ENCODE results near the gene SNRNP35.
"Not testable (repeated sequence)": the region's sequence is repeated elsewhere in the genome, so short reads cannot be mapped to it uniquely, and the experiment has no call there.

The SNRNP35 gene

DNA sequence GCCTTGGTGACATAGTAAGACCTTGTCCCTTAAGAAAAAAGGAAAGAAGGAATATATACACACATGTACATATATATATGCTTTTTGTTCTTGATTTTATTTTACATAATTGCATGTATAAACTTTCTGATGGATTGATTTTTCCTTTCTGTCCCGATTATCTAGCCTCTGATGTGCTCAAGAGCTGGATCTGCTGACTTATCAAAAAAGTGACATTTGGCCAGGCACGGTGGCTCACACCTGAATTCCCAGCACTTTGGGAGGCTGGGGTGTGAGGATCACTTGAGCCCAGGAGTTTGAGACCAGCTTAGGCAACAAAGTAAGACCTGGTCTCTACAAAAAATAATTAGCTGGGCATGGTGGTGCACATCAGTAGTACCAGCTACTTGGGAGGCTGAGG lies 12.0 kb downstream of the SNRNP35 start:
- no peak for DNase-seq (ENCODE audit: low read depth, low spot score)
- Histone ChIP-seq H3K4me3 (no peak overlapping the region), H3K36me3 (ENCODE audit: insufficient read depth, low read length) (peaks cover 29% of the 10 kb centered on the region), H3K27ac (no peak overlapping the region), H3K9ac (ENCODE audit: insufficient read length) (no peak overlapping the region), H3K9me3 (ENCODE audit: low read depth, low read length) (no peaks in the 10 kb centered on the region)
- no peak for TF ChIP-seq POLR2AphosphoS5 (IDR thresholded peaks at IDR 0.05; ENCODE audit: borderline replicate concordance, low read depth, low read length)
- no peak for TF ChIP-seq FOXP2 (optimal IDR thresholded peaks at IDR 0.05; ENCODE audit: control extremely low read depth, extremely low read length, insufficient read depth)
- TF ChIP-seq EZH2 (IDR thresholded peaks at IDR 0.05), result no peak

DNA sequence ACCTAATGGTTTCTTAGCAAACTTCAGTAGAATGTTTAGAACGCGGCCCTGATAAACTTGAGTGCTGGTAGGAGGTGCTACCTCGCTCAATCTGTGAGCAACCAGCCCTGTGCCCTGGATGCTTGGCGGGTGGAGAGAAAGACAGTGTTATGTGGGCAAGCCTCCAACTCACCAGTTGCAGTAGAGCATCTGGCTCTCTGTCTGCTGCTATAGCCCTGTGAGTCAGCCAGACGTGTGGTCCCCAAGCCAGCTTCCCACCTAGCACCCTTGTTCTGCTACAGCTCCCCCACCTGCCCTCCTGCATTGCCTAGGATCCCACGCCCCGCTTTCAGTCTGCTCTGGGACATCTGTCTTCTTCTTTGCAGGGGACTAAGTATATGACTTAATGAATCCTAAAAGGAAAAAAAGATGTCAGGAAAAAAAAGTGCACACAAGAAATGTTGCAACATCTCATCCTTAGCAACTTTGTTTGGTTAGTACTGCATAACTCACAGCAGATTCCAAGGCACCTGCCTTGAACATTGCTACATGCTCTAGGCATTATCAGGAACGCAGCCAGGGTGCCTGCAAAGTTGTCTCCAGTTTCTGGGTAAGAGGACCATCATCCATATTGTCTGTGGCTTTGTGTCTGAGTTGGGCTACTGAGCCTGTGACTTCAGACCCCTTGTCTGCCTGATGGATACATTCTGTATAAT lies 13.6 kb downstream of the SNRNP35 start:
- no peaks in the 10 kb centered on the region for H3K9me3 ChIP-seq (ENCODE audit: low read depth, low read length)
- no peak for DNase-seq (ENCODE audit: low read depth, low spot score)
- peaks cover 17% of the 10 kb centered on the region for H3K36me3 ChIP-seq (ENCODE audit: insufficient read depth, low read length)
- H3K4me3 ChIP-seq, result no peak overlapping the region
- TF ChIP-seq POLR2AphosphoS5 (IDR thresholded peaks at IDR 0.05; ENCODE audit: borderline replicate concordance, low read depth, low read length), result no peak
- no peak for TF ChIP-seq FOXP2 (optimal IDR thresholded peaks at IDR 0.05; ENCODE audit: control extremely low read depth, extremely low read length, insufficient read depth)
- TF ChIP-seq EZH2 (IDR thresholded peaks at IDR 0.05), result no peak
- no peak overlapping the region for H3K27ac ChIP-seq
- no peak overlapping the region for H3K9ac ChIP-seq (ENCODE audit: insufficient read length)

DNA sequence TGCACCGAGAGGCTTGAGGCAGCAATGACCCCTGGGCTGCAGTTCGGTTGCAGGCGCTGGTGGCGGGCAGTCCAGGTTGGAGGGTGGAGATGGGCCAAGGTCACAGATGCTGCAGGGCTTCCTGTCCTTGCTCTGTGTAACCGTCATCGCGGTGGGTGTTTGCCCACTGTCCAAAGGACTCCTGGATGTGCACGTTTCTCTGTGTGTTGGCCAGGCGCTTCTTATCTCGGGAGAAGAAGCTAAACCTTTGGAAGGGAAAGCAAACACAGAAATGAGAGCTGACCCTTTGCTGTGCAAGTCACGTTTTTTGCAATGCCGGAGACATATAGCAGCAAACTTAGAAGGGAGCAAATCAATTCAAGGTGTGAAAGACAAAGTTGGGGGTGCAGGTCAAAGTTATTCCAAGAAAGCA lies 14.5 kb downstream of the SNRNP35 start:
- peaks cover 17% of the 10 kb centered on the region for H3K36me3 ChIP-seq (ENCODE audit: insufficient read depth, low read length)
- DNase-seq (ENCODE audit: low read depth, low spot score), result no peak
- H3K9ac ChIP-seq (ENCODE audit: insufficient read length), result no peak overlapping the region
- no peaks in the 10 kb centered on the region for H3K9me3 ChIP-seq (ENCODE audit: low read depth, low read length)
- H3K4me3 ChIP-seq, result no peak overlapping the region
- H3K27ac ChIP-seq, result no peak overlapping the region
- TF ChIP-seq FOXP2 (optimal IDR thresholded peaks at IDR 0.05; ENCODE audit: control extremely low read depth, extremely low read length, insufficient read depth) (no peak), POLR2AphosphoS5 (IDR thresholded peaks at IDR 0.05; ENCODE audit: borderline replicate concordance, low read depth, low read length) (no peak), EZH2 (IDR thresholded peaks at IDR 0.05) (no peak)

DNA sequence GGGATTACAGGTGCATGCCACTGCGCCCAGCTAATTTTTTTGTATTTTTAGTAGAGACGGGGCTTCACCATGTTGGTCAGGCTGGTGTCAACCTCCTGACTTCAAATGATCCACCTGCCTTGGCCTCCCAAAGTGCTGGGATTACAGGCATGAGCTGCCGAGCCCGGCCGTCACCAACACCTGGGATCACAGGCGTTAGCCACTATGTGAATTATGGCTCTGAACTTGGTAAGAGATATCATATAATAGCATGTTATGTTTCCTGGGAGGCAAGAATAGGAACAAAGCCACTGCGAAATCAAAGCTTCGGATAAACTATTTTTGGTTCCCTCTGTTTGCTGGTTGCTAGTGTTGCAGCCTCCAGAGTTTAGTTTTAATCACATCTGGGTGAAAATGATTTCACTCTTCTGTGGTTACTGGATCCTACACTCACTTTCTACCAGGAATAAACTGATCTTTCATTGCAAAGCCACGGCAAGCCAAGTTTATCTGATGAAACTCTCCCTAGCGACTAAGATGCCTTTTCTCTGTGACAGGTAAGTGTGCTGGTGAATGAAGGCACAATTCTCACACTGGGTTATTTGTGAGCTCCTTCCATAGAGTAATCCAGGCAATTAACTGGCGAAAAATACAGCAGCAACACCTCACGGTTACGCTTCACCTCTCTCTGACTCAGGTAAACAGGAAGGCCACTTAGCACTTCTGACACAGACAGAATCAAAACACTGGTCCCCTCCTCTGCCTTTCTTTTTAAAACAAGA lies 16.7 kb downstream of the SNRNP35 start:
- TF ChIP-seq EZH2 (IDR thresholded peaks at IDR 0.05) (no peak), POLR2AphosphoS5 (IDR thresholded peaks at IDR 0.05; ENCODE audit: borderline replicate concordance, low read depth, low read length) (no peak), FOXP2 (optimal IDR thresholded peaks at IDR 0.05; ENCODE audit: control extremely low read depth, extremely low read length, insufficient read depth) (no peak)
- Histone ChIP-seq H3K27ac (0 out of 2 replicates have a peak overlapping the region, but pooled peaks have one; percentile 8), H3K36me3 (ENCODE audit: insufficient read depth, low read length) (peaks cover 17% of the 10 kb centered on the region), H3K9ac (ENCODE audit: insufficient read length) (no peak overlapping the region), H3K4me3 (no peak overlapping the region), H3K9me3 (ENCODE audit: low read depth, low read length) (no peaks in the 10 kb centered on the region)
- no peak for DNase-seq (ENCODE audit: low read depth, low spot score)

DNA sequence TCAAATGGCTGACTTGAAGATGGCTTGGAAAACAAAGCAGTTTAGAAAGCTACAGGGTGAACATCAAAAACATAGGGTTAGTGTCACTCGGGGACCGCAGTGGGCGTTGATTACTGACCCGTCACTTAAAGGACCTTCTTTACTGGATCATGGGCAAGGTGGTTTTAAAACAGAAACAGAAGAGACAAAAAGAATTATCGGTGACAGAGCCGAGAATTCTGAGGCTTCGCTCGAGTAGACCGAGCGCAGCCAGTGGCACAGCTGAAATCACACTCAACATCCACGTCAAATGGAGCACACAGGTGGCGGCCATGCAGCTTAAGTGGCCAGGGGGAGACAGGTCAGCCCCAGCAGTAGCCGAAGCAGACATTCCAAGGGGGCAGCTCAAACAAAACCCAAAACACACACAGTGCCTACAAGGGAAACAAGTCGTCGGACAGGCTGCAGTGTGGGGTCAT lies 17.3 kb downstream of the SNRNP35 start:
- H3K9me3 ChIP-seq (ENCODE audit: low read depth, low read length), result no peaks in the 10 kb centered on the region
- H3K4me3 ChIP-seq, result no peak overlapping the region
- no peak overlapping the region for H3K9ac ChIP-seq (ENCODE audit: insufficient read length)
- H3K36me3 ChIP-seq (ENCODE audit: insufficient read depth, low read length), result peaks cover 17% of the 10 kb centered on the region
- no peak for DNase-seq (ENCODE audit: low read depth, low spot score)
- H3K27ac ChIP-seq, result no peak overlapping the region
- TF ChIP-seq FOXP2 (optimal IDR thresholded peaks at IDR 0.05; ENCODE audit: control extremely low read depth, extremely low read length, insufficient read depth) (no peak), EZH2 (IDR thresholded peaks at IDR 0.05) (no peak), POLR2AphosphoS5 (IDR thresholded peaks at IDR 0.05; ENCODE audit: borderline replicate concordance, low read depth, low read length) (no peak)

DNA sequence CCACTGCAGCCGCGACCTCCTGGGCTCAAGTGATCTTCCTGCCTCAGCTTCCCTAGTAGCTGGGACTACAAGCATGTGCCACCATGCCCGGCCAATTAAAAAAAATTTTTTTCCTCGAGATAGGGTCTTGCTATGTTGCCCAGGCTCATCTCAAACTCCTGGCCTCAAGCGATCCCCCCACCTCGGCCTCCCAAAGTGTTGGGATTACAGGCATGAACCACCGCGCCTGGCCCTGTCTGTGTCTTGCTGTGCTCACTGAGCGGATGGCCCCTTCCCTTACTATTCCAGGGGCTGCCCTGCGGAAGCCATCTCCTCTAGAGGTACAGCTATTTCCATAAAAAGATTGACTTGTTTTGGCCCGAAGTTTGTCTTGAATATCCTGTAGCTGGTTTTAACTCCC lies 20.1 kb downstream of the SNRNP35 start:
- Histone ChIP-seq H3K4me3 (no peak overlapping the region), H3K9me3 (ENCODE audit: low read depth, low read length) (no peaks in the 10 kb centered on the region), H3K9ac (ENCODE audit: insufficient read length) (no peak overlapping the region), H3K36me3 (ENCODE audit: insufficient read depth, low read length) (no peaks in the 10 kb centered on the region), H3K27ac (no peak overlapping the region)
- no peak for DNase-seq (ENCODE audit: low read depth, low spot score)
- no peak for TF ChIP-seq EZH2 (IDR thresholded peaks at IDR 0.05)
- TF ChIP-seq POLR2AphosphoS5 (IDR thresholded peaks at IDR 0.05; ENCODE audit: borderline replicate concordance, low read depth, low read length), result no peak
- no peak for TF ChIP-seq FOXP2 (optimal IDR thresholded peaks at IDR 0.05; ENCODE audit: control extremely low read depth, extremely low read length, insufficient read depth)

DNA sequence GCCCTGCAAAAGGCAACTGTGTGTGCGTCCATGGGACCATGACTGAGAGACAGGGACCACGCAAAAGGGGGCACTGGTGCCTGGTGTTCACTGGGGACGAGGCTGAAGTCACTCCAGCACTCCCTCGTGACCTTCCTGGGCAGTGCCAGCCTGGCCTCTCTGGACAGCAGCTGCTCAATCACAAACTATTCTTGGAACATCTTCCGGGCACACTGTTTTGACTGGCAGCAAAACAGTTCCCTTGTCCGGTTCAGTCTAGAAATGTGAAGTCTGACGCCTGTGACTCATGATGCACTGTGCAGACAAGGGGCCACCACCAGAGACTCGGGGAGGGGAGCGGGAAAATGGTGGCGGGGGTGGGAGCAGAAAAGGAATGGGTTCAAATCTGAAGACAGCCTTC lies 20.8 kb downstream of the SNRNP35 start:
- no peak for TF ChIP-seq POLR2AphosphoS5 (IDR thresholded peaks at IDR 0.05; ENCODE audit: borderline replicate concordance, low read depth, low read length)
- TF ChIP-seq EZH2 (IDR thresholded peaks at IDR 0.05), result no peak
- no peak for TF ChIP-seq FOXP2 (optimal IDR thresholded peaks at IDR 0.05; ENCODE audit: control extremely low read depth, extremely low read length, insufficient read depth)
- no peak for DNase-seq (ENCODE audit: low read depth, low spot score)
- Histone ChIP-seq H3K4me3 (no peak overlapping the region), H3K9me3 (ENCODE audit: low read depth, low read length) (no peaks in the 10 kb centered on the region), H3K36me3 (ENCODE audit: insufficient read depth, low read length) (no peaks in the 10 kb centered on the region), H3K27ac (no peak overlapping the region), H3K9ac (ENCODE audit: insufficient read length) (no peak overlapping the region)

DNA sequence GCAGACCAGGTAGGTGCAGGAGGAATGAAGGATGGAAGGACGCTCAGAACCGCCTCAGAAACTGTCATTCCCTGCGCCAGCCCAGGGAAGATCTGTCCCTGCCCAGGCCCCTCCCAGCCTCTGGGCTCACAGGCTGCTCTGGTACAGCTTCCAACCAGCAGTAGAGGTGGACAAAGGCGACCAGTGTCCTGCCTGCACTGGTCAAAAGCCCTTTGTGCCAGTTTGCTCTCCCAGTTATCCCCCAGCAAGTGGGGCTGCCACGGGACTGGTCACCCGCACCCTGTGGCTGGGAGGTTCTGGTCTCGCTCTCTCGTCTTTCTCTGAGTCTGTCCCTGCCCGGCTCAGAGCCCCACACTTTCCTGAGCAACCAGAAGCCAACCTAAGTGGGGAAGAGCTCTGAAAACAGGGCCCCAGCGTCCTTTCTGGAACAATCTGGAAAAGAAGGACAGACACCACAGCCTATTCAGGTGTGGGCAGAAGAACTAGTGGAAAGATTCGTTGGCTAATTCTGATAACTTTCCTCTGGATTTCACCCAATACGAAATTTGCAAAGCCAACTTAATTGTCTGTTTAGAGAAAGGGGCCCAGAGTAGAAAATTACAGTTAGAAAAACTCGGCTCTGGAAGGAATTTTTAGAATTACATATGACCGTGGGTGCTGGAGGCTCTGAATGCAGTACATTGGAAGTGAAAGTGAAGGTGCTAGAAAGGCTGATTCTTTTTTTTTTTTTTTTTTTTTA lies 21.7 kb downstream of the SNRNP35 start:
- DNase-seq (ENCODE audit: low read depth, low spot score), result no peak
- Histone ChIP-seq H3K9me3 (ENCODE audit: low read depth, low read length) (no peaks in the 10 kb centered on the region), H3K9ac (ENCODE audit: insufficient read length) (no peak overlapping the region), H3K27ac (no peak overlapping the region), H3K36me3 (ENCODE audit: insufficient read depth, low read length) (no peaks in the 10 kb centered on the region), H3K4me3 (no peak overlapping the region)
- no peak for TF ChIP-seq EZH2 (IDR thresholded peaks at IDR 0.05)
- TF ChIP-seq FOXP2 (optimal IDR thresholded peaks at IDR 0.05; ENCODE audit: control extremely low read depth, extremely low read length, insufficient read depth), result no peak
- TF ChIP-seq POLR2AphosphoS5 (IDR thresholded peaks at IDR 0.05; ENCODE audit: borderline replicate concordance, low read depth, low read length), result no peak

DNA sequence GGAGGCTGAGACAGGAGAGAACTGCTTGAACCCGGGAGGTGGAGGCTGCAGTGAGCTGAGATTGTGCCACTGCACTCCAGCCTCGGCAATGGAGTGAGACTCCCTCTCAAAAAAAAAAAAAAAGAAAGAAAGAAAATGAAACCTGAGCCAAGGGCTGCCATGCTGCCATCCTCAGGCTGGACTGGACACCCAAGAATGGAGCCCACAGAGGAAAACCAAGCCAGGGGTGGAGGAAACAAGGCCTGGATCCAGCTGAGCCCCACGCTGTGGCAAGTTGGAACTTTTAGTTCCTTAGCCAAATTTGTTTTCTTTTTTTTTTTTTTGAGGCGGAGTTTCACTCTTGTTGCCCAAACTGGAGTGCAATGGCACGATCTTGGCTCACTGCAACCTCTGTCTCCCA lies 23.3 kb downstream of the SNRNP35 start:
- H3K27ac ChIP-seq; DNase-seq (ENCODE audit: low read depth, low spot score); H3K9ac ChIP-seq (ENCODE audit: insufficient read length); H3K9me3 ChIP-seq (ENCODE audit: low read depth, low read length); H3K4me3 ChIP-seq; H3K36me3 ChIP-seq (ENCODE audit: insufficient read depth, low read length): not testable (repeated sequence)
